ENCODE measurements around the gene SEZ6. TPM values are rescaled to one million over a fixed set of nuclear protein-coding genes. Genes with fewer than 3 reads are reported as not detected.

Gene SEZ6
- total RNA-seq, 1 experiment from 2014 or later, result not detected

- Histone ChIP-seq H3F3A (ENCODE audit: insufficient read depth, low read depth) (peaks cover 52% of the 10 kb centered on the region), H4K20me1 (ENCODE audit: insufficient read depth) (no peaks in the 10 kb centered on the region; the same call in 1 of the 2 replicates), H3K9me3 (ENCODE audit: insufficient read depth, low read depth) (no peaks in the 10 kb centered on the region), H3K27ac (no peak overlapping the region), H3K9me2 (ENCODE audit: insufficient read depth) (no peaks in the 10 kb centered on the region), H3K36me3 (ENCODE audit: low read depth) (peaks cover 23% of the 10 kb centered on the region), H3K79me2 (ENCODE audit: low read depth) (no peaks in the 10 kb centered on the region), H3K4me1 (replicated peaks; ENCODE audit: insufficient read depth) (no peaks in the 10 kb centered on the region), H2AFZ (no peak overlapping the region), H3K4me2 (no peak overlapping the region), H3K4me3 (no peak overlapping the region), H3K27me3 (ENCODE audit: insufficient read depth, low read depth) (no peaks in the 10 kb centered on the region)
- BruUV-seq (replicated peaks), result no TSS peak
- POLR2A ChIA-PET (ENCODE audit: unreplicated experiment), result no interaction called here
- CTCF ChIA-PET, result interaction anchor here (0.6 to 1.2 kb wide), 2 partner anchors 143 to 180 kb away, joined by 3 to 4 read pairs; no protein-coding TSS in a partner anchor
- DNase-seq, result no peak
- intact Hi-C loops (cut with micrococcal nuclease; ENCODE audit: unreplicated experiment), result no loop called here
- no peak for TF ChIP-seq CTCF (conservative IDR thresholded peaks at IDR 0.05)
- no peak for TF ChIP-seq EZH2 (IDR thresholded peaks at IDR 0.05; ENCODE audit: low read depth)
These were observed 97.9 kb downstream of the SEZ6 start for GRCh38 chr17:28907709-28908475.

- Histone ChIP-seq H3K4me3 (no peak overlapping the region), H3K27me3 (ENCODE audit: insufficient read depth, low read depth) (no peaks in the 10 kb centered on the region), H3K79me2 (ENCODE audit: low read depth) (peaks cover 4% of the 10 kb centered on the region), H3K9me3 (ENCODE audit: insufficient read depth, low read depth) (no peaks in the 10 kb centered on the region), H3K36me3 (ENCODE audit: low read depth) (peaks cover 15% of the 10 kb centered on the region), H2AFZ (no peak overlapping the region), H3K4me1 (replicated peaks; ENCODE audit: insufficient read depth) (peaks cover 3% of the 10 kb centered on the region), H3K27ac (no peak overlapping the region), H4K20me1 (ENCODE audit: insufficient read depth) (no peaks in the 10 kb centered on the region; the same call in 1 of the 2 replicates), H3K4me2 (no peak overlapping the region), H3K9me2 (ENCODE audit: insufficient read depth) (no peaks in the 10 kb centered on the region), H3F3A (ENCODE audit: insufficient read depth, low read depth) (peaks cover 54% of the 10 kb centered on the region)
- POLR2A ChIA-PET (ENCODE audit: unreplicated experiment), result no interaction called here
- no peak for TF ChIP-seq CTCF (conservative IDR thresholded peaks at IDR 0.05)
- no peak for TF ChIP-seq EZH2 (IDR thresholded peaks at IDR 0.05; ENCODE audit: low read depth)
- intact Hi-C loops (cut with micrococcal nuclease; ENCODE audit: unreplicated experiment), result no loop called here
- no peak for DNase-seq
- no TSS peak for BruUV-seq (replicated peaks)
- CTCF ChIA-PET, result no interaction called here
These were observed 99.0 kb downstream of the SEZ6 start for GRCh38 chr17:28906706-28907438.

GRCh38 chr17:28906276-28906675, 99.6 kb downstream of the SEZ6 start:
- H3K4me3 ChIP-seq, result no peak overlapping the region
- no peak overlapping the region for H3K27ac ChIP-seq
- DNase-seq, result no peak
- POLR2A ChIA-PET (ENCODE audit: unreplicated experiment), result no interaction called here
- CTCF ChIA-PET, result interaction anchor here (0.6 kb wide), 1 partner anchor 171 kb away, joined by 3 read pairs; no protein-coding TSS in a partner anchor
- no peak for TF ChIP-seq CTCF (conservative IDR thresholded peaks at IDR 0.05)
- no peak for TF ChIP-seq EZH2 (IDR thresholded peaks at IDR 0.05; ENCODE audit: low read depth)
- no peak overlapping the region for H3K4me2 ChIP-seq
- peaks cover 10% of the 10 kb centered on the region; the same call in 1 of the 2 replicates for H3K36me3 ChIP-seq (ENCODE audit: low read depth)
- H4K20me1 ChIP-seq (ENCODE audit: insufficient read depth), result no peaks in the 10 kb centered on the region; the same call in 1 of the 2 replicates
- intact Hi-C loops (cut with micrococcal nuclease; ENCODE audit: unreplicated experiment), result no loop called here
- no peak overlapping the region for H2AFZ ChIP-seq
- BruUV-seq (replicated peaks), result no TSS peak
- peaks cover 57% of the 10 kb centered on the region for H3F3A ChIP-seq (ENCODE audit: insufficient read depth, low read depth)
- no peaks in the 10 kb centered on the region for H3K9me2 ChIP-seq (ENCODE audit: insufficient read depth)
- no peaks in the 10 kb centered on the region for H3K9me3 ChIP-seq (ENCODE audit: insufficient read depth, low read depth)
- peaks cover 8% of the 10 kb centered on the region for H3K4me1 ChIP-seq (replicated peaks; ENCODE audit: insufficient read depth)
- no peaks in the 10 kb centered on the region for H3K27me3 ChIP-seq (ENCODE audit: insufficient read depth, low read depth)
- peaks cover 10% of the 10 kb centered on the region for H3K79me2 ChIP-seq (ENCODE audit: low read depth)

Other genes with a start within 250 kb of the SEZ6 start
- 14.2 and 26.4 TPM in 2 replicates for gene FAM222B, start 163.2 kb downstream of the SEZ6 start, total RNA-seq (2021)
- gene ERAL1, start 151.0 kb downstream of the SEZ6 start, total RNA-seq (2021), result 47.1 and 56.6 TPM in 2 replicates
- gene FLOT2, start 108.3 kb downstream of the SEZ6 start, total RNA-seq (2021), result 118 and 128 TPM in 2 replicates
- gene DHRS13, start 103.0 kb downstream of the SEZ6 start, total RNA-seq (2021), result 15.8 and 17.5 TPM in 2 replicates
- 36.0 and 48.4 TPM in 2 replicates for gene PHF12, start 54.5 kb downstream of the SEZ6 start, total RNA-seq (2021)
- 2.8 TPM in 2 replicates for gene PIPOX, start 37.1 kb upstream of the SEZ6 start, total RNA-seq (2021)
- 150 and 158 TPM in 2 replicates for gene MYO18A, start 174.4 kb upstream of the SEZ6 start, total RNA-seq (2021)
- gene CRYBA1, start 240.8 kb upstream of the SEZ6 start, total RNA-seq (2021), result not detected in 2 replicates

Data from PC-9 (cell line).